Stimulated activated CD8-positive, alpha-beta memory T cell treated with anti-CD3 and anti-CD28 coated beads, Interleukin-4, amount 100 ng/mL, for 4 hours (primary cell): ENCODE measurements around the gene LGR5.

Source experiments
- DNase-seq, 2 donors: peaks; one replicate each; pipeline ENCODE4 v3.0.0-alpha.2; 2020; ENCODE audit warnings: low read depth in 2 of 2, low spot score in 1 of 2

LGR5 gene

GRCh38 chr12:71591601-71592000, 152.0 kb downstream of the LGR5 start:
- DNase-seq, result no peak

DNA sequence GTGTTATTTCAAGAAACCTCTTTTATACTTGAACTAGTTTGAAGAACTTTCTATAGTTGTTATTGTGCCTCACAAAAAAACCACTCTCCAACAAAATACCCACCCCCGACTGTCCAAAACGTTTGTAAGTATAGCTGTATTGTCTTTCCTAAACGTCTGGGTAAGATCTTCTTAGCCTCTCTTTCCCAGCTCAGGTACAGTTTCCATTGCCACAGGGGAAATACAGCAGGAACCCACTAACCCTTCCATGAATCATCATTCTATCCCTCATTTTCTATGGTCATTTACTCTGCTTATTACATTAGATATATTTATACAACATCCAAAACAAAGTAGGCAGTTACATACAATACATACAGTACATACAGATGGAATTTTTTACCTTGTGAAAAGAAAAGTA, 153.2 kb downstream of the LGR5 start:
- DNase-seq, result no peak

DNA sequence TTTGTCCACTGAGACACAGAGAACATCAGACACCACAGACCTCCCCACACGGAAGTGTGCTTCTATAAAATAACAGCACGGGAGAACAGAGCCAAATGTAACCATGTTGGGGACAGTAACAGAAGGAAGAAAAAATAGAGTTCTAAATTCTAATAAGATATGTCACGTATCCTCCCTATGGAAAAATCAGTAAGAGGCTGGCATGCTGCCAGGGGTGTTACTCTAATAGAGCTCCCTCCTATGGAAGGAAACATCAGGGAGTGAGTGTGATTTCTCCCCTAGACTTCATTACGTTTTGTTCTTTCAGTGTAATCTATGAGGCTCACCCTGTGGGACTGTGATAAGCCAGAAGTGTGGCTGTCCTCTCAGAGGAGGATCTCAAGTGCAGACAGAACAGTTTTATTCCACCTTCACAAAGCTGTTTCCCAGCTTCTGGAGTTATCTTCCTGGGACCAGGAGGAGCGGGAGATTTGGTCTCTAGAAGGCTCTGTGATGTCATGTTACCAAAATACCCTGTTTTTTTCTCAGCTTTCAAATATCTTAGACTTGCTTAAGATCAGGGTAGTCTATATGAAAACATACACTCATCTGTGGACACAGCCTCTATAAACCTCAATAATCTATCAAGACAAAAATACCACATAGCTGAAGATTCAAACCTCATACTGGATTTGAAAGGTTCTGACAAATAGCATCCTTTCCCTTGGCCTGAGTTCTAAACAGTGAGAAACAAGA, 154.8 kb downstream of the LGR5 start:
- DNase-seq, result no peak

GRCh38 chr12:71599210-71599609, 159.6 kb downstream of the LGR5 start:
- no peak for DNase-seq

DNA sequence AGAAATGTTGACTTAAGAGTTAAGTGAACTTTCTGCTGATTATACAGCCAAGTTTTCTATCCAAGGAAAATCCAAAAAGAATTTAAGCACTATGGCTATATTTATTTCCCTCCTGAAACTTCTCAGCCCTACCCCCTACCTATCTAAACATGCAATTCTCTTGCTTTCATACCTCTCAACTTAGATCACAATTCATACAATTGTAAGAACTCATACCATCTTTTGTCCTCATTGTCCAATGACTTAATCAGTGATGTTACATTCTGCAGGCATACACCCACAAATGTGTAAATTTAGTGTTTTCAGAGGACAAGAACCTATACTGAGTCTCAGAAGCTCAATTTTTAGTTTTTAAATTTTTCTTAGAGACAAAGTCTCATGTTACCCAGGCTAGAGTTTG, 161.9 kb downstream of the LGR5 start:
- DNase-seq, result no peak

DNA sequence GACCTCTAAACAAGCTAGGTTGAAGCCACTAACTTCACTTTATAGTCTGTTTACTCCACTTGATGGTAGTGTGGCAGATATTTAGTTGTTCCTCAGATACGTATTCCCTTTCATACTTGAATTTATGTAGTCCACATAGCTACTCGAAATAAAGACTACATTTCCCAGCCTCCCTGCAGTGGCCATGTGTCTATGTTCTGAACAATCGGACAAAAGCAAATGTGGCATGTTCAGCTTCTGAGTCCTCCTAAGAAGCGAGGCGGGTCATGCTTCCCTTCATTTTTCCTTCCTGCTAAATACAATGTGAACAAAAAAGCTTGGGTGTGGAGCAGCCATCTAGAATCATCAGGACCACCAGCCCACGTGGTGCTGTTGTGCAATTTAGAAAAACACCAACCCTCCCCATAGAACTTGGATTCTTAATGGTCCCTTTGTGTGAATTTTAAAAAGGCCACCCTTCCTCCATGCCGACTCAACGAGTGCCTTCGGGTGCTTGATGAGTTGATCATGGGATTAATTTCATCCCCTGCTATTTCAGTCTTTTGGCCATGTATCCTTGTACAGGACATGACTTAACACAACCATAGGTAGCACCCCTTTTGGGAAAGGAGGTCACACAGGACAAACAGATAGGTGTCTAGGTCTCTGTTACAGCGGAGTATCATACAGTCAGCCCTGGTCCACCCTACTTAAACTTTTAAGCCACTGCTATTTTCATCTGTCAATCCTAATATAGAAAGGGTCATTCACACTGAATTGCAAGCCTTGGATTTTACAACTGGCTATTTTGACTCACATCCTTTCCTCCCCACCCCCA, 163.4 kb downstream of the LGR5 start:
- DNase-seq, result no peak

GRCh38 chr12:71605039-71605438, 165.4 kb downstream of the LGR5 start:
- no peak for DNase-seq

GRCh38 chr12:71607494-71608330, 168.1 kb downstream of the LGR5 start:
- DNase-seq, result no peak

DNA sequence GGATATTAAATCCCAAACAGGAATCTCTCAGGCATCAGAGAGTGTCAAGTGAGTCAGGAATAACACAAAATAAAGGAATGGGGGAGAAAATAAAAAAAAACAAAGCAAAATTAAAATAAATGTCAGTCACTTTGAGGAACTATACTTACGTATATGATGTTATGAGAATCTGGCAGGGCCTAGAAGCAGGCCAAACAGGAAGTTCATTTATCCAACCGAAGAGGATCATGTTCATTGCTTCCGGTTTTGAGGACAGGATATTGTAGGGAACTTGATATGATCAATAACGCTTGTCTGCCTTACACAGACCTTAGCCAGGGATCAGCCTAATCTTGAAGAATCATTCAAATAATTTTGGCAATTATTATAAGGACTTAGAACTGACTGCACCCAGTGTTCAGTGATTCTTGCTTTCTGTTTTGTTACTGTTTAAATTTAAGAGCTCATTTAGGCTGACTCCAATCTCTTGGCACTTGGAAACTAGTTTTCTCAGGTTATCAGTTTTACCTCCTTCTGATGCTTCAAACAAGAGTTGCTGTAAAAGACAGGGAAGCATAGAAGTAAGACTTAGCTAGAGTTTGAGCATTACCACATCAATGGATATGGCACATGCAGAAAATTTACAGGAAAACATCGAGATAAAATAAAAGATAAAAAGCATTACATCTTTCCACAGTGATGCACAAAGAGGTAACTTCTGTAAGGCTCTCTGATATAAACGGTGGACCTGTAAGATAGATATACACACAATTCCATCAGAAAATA, 170.6 kb downstream of the LGR5 start:
- no peak for DNase-seq

DNA sequence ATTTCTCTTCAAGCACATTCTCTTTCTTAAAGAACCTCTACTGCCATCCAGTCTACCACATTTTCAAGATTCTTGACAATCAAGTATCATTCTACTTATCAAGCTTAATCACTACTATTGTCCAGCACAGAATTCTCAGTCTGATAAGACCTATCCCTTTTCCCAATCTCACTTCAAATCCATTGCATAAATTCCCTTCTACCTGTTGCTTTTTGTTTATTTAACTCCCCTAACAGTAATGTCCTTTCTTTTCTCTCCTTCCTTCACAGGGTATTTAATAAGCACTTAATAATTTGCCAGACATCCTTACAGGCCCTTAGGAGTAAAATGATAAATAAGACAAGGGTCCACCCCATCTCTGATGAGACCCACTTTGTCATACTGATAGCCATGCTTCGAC, 182.3 kb downstream of the LGR5 start:
- no peak for DNase-seq

- DNase-seq, result no peak
Observed at GRCh38 chr12:71625476-71625875, 185.9 kb downstream of the LGR5 start.

GRCh38 chr12:71626098-71626497, 186.5 kb downstream of the LGR5 start:
- DNase-seq, result no peak

DNA sequence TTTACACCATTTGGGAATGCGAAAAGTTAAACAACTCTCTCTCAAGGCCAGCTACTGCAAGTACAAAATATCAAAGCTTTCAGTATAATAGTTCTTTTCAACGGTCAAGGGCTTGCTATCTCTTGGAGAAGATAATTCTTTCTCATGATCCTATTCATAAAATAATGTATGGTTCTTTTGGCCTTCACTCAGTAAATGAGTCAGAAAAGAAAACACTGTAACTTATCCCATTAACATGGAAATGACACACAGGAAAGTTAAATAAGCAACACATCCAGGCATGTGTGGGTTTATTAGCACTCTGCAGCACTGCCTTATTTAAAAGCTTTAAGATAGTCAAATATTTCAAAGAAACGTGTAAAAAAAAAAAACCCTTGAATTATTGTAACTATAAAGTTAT, 187.2 kb downstream of the LGR5 start:
- no peak for DNase-seq

DNA sequence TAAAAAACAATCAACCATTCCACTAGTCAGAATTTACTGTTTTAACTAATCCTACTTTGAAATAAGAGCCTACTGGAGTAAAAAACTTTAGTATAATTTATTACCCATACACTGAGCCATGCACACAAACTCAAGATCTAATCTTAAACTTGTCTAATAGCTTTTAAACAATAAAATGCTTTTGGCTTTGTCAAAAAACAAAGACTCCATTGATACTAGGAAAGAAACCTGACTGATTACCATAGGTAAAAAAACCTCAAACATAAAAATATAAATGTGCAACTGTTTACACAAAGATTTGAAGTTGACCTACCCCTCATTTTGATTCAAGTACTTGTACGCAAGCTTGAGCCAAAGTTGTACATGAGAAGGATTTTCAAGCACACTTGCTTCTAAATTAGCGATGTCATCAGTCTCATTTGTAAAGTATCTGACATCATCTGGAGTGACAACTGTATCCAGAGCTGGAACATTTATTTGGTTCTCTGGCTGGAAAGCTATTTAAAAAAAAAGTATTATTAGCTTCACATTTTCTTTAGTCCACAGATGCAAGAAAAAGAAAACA, 187.9 kb downstream of the LGR5 start:
- DNase-seq, result no peak
